ENCODE data around the gene MTX2.
"Not testable (repeated sequence)": the region's sequence is repeated elsewhere in the genome, so short reads cannot be mapped to it uniquely, and the experiment has no call there.

The MTX2 gene

GRCh38 chr2:176285321-176285720, 16.1 kb downstream of the MTX2 start:
- no peak for DNase-seq (ENCODE audit: low read depth in 4 of 4, low spot score in 1 of 4)

- no peak for DNase-seq (ENCODE audit: low read depth in 4 of 4, low spot score in 1 of 4)
These were observed 22.1 kb downstream of the MTX2 start for GRCh38 chr2:176291335-176291734.

- DNase-seq (ENCODE audit: low read depth in 4 of 4, low spot score in 1 of 4), result no peak
These were observed 22.6 kb downstream of the MTX2 start for GRCh38 chr2:176291809-176292283.

DNA sequence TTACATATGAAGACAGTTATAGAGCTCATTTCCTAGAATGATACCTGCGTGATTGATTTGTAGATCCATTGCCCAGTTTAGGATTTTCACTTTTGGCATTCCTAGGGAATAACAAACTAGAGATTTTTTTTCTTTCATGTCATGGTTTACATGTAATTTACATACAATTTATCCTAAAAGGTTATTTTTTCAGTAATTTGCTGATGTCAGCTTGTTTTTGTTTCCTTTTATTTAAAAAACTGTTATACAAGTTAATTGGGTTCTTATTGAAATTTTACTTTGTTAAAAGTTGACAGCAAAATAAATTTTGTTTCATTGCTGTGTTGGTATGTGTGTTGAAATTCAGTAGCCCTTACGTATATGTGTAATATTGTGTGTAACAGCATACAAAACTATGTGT, 23.4 kb downstream of the MTX2 start:
- DNase-seq (ENCODE audit: low read depth in 4 of 4, low spot score in 1 of 4), result no peak

DNA sequence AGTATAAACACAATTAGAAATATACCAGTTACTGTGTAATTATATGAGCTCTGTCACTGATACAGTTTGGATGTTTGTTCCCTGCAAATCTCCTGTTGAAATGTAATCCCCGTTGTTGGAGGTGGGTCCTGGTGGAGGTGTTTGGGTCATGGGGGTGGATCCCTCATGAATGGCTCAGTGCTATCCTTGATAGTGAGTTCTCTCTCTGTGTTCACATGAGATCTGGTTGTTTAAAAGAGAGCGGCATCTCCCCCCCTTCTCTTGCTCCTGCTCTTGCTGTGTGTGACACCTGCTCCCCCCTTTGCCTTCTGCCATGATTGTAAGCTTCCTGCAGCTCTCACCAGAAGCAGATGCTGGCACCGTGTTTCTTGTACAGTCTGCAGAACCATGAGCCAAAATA, 24.1 kb downstream of the MTX2 start:
- no peak for DNase-seq (ENCODE audit: low read depth in 4 of 4, low spot score in 1 of 4)

GRCh38 chr2:176297067-176297466, 27.8 kb downstream of the MTX2 start:
- no peak for DNase-seq (ENCODE audit: low read depth in 4 of 4, low spot score in 1 of 4)

DNA sequence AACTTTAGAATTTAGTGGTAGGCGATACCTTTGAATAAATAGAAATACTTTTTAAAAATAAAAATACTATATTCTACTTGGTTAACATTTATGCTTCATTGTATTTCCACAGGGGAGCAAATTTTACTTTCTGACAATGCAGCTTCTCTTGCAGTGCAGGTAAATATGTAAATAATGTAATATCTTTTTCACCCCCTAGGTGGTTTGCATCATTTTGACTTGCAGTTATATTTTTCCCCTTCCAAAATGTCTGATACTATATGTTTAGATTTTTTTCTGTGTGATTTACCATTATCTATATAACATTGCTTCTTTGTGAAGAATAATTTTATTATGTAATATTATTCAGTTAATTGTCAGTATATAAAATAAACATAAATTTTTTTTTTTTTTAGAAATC, 28.5 kb downstream of the MTX2 start:
- DNase-seq (ENCODE audit: low read depth in 4 of 4, low spot score in 1 of 4), result no peak

DNA sequence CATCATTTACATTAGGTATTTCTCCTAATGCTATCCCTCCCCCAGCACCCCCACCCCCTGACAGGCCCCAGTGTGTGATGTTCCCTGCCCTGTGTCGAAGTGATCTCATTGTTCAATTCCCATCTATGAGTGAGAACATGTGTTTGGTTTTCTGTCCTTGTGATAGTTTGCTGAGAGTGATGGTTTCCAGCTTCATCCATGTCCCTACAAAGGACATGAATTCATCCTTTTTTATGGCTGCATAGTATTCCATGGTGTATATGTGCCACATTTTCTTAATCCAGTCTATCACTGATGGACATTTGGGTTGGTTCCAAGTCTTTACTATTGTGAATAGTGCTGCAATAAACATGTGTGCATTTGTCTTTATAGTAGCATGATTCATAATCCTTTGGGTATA, 36.8 kb downstream of the MTX2 start:
- DNase-seq (ENCODE audit: low read depth in 4 of 4, low spot score in 1 of 4), result not testable (repeated sequence)

GRCh38 chr2:176317199-176317598, 48.0 kb downstream of the MTX2 start:
- no peak for DNase-seq (ENCODE audit: low read depth in 4 of 4, low spot score in 1 of 4)

GRCh38 chr2:176317623-176318065, 48.4 kb downstream of the MTX2 start:
- no peak for DNase-seq (ENCODE audit: low read depth in 4 of 4, low spot score in 1 of 4)

- no peak for DNase-seq (ENCODE audit: low read depth in 4 of 4, low spot score in 1 of 4)
These were observed 52.7 kb downstream of the MTX2 start for GRCh38 chr2:176321916-176322315.

GRCh38 chr2:176324862-176325261, 55.6 kb downstream of the MTX2 start:
- no peak for DNase-seq (ENCODE audit: low read depth in 4 of 4, low spot score in 1 of 4)

GRCh38 chr2:176325732-176326131, 56.5 kb downstream of the MTX2 start:
- no peak for DNase-seq (ENCODE audit: low read depth in 4 of 4, low spot score in 1 of 4)

DNA sequence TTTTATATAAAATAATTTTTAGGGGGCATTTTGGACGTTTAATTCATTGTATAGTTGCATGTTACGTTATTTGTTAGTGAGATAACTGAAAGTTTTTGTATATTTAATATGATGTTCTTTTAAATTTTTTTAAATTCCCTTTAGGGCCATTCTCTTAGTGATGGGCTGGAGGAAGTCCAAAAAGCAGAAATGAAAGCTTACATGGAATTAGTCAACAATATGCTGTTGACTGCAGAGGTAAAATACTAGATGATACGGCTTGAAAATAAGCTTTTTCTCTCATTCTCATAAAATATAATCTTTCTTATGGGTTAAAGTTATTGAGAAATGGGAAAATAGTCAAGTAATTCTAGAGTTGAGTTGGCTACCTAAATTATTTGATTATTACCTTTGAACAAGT, 58.9 kb downstream of the MTX2 start:
- DNase-seq (ENCODE audit: low read depth in 4 of 4, low spot score in 1 of 4), result no peak

DNA sequence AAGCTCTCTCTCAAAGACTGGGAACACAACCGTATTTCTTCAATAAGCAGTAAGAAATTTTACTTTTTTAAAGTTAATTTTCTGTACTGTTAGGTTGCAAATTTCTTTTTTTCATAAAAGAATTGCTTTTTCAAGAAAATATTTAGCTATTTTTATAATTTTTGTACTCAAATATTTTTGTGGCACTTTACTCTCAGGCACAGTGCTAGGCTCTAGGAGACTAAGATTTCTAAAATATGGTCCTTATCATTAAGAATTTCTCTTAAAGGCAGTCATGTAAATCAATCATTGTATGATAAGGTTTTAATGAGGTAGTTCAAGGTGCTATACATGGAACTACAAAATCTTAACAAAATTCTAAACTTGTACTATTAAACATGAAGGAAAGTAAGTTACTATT, 61.4 kb downstream of the MTX2 start:
- DNase-seq (ENCODE audit: low read depth in 4 of 4, low spot score in 1 of 4), result no peak

- DNase-seq (ENCODE audit: low read depth in 4 of 4, low spot score in 1 of 4), result no peak
These were observed 62.4 kb downstream of the MTX2 start for GRCh38 chr2:176331646-176332045.

GRCh38 chr2:176334729-176335128, 65.5 kb downstream of the MTX2 start:
- DNase-seq (ENCODE audit: low read depth in 4 of 4, low spot score in 1 of 4), result no peak

GRCh38 chr2:176338395-176338794, 69.2 kb downstream of the MTX2 start:
- no peak for DNase-seq (ENCODE audit: low read depth in 4 of 4, low spot score in 1 of 4)

- DNase-seq (ENCODE audit: low read depth in 4 of 4, low spot score in 1 of 4), result no peak
These were observed 70.0 kb downstream of the MTX2 start for GRCh38 chr2:176339208-176339607.

DNA sequence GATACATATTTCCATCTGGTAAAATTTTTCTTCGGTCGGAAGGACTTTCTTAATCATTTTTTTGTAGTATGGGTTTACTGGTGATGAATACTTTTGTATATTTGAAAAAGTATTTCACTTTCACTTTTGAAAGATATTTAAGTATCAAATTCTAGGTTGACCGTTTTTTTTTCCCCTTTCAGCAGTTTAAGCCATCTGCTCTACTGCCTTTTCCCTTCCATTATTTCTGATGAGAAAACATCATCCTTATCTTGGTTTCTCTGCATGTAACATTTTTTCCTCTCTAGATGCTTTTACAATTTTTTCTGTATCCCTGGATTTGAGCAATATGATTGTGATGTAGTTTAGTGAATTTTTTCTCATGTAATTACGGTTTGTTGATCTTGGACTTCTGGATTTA, 87.0 kb downstream of the MTX2 start:
- DNase-seq (ENCODE audit: low read depth in 4 of 4, low spot score in 1 of 4), result no peak

DNA sequence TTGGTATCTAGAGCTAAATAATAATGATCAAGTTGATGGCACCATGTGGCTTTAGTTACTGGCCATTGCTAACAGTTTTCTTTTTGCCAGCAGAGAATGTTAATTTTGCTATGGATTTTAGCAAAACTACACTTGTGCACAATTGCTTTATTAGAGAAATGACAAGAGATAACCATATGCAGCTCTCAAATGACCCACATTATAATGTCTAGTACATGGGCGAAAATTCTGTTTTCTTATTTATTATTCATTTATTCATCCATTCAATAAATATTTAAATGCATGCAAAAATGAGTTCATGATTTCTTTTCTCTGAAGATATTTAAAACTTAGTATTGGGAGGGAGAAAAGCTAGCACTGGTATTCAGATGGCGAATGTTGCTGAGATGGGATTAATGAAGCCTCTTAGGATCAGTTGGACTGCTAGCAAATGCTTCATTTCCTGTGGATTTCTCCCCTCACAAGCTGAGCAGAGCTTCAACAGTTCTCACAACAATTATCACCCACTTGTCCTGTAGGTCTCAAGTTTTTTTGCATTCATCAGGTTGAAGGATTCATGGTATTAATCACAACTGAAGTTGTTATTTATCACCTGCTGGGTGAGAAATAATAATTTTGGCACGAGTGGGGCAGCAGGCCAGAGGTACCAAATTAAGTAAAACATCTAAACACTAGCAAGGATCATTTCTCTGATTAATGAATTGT, 95.2 kb downstream of the MTX2 start:
- no peak for DNase-seq (ENCODE audit: low read depth in 4 of 4, low spot score in 1 of 4)

GRCh38 chr2:176368349-176368748, 99.1 kb downstream of the MTX2 start:
- no peak for DNase-seq (ENCODE audit: low read depth in 4 of 4, low spot score in 1 of 4)

DNA sequence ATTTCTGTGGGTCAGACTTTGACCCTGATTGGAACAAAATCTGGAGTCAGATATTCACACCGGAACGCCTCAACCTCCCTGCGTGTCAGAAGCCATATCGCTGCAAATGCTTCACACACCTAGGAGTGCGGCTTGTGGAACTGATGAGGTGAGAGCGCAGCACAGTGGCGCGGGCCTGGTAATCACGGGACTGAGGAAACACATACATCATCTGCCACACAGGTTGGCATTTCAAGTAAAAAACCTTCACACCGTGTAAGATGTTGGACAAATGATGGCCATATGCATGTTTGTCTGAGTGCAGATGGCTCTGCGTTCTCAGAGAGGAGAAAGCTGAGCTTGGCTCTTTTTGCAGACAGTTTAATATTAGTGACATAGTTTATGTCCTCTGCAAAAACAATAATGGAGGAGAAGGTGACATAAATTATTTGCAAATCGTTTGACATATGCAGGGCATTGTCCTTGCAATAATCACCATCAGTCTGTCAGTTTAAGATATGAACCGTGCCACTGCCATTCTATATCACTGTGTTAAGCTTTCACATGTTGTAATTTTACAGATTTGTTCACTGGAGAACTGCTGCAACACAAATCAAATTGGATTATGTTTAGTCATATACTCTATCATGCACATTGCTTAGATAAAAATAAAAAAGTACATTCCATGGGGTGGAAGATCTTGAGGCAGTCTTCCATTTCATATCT, 101.4 kb downstream of the MTX2 start:
- DNase-seq (ENCODE audit: low read depth in 4 of 4, low spot score in 1 of 4), result no peak
